ENCODE data around the gene KLF5. TPM values are rescaled to one million over a fixed set of nuclear protein-coding genes. Genes with fewer than 3 reads are reported as not detected.
"Not testable (repeated sequence)": the region's sequence is repeated elsewhere in the genome, so short reads cannot be mapped to it uniquely, and the experiment has no call there.

The KLF5 gene
- total and polyA plus RNA-seq, 4 experiments from 2014 or later = 0.83 to 5.4 (median 4.2) TPM

- Mint-ChIP-seq H3K36me3 (no peaks in the 10 kb centered on the region), H3K27ac (no peak overlapping the region), H3K27me3 (no peaks in the 10 kb centered on the region), H3K9me3 (no peaks in the 10 kb centered on the region), H3K4me3 (no peak overlapping the region), H3K4me1 (no peaks in the 10 kb centered on the region)
- POLR2A ChIA-PET (ENCODE audit: partially characterized antibody) = no interaction called here
- intact Hi-C loops (cut with micrococcal nuclease) = no loop called here
- no peak for DNase-seq
- H3K4me3 ChIP-seq (ENCODE audit: low read length in 2 of 2) = no peak overlapping the region
- CTCF ChIA-PET (ENCODE audit: partially characterized antibody) = no interaction called here
- H3K27me3 ChIP-seq (ENCODE audit: insufficient read depth, low read length) = no peaks in the 10 kb centered on the region
- H3K4me1 ChIP-seq (ENCODE audit: insufficient read depth, low read length) = no peaks in the 10 kb centered on the region
- H3K9me3 ChIP-seq (ENCODE audit: control insufficient read depth in 1 of 2, low read length in 2 of 2) = no peaks in the 10 kb centered on the region
- no peaks in the 10 kb centered on the region for H3K36me3 ChIP-seq (ENCODE audit: insufficient read depth, low read length)
- H3K27ac ChIP-seq (ENCODE audit: low read depth, low read length) = no peak overlapping the region
Measured at GRCh38 chr13:73036566-73036965, 22.2 kb upstream of the KLF5 start.

- H3K9me3 Mint-ChIP-seq = no peaks in the 10 kb centered on the region
- intact Hi-C loops (cut with micrococcal nuclease) = no loop called here
- Histone ChIP-seq H3K4me3 (ENCODE audit: low read length in 2 of 2) (no peak overlapping the region), H3K9me3 (ENCODE audit: control insufficient read depth in 1 of 2, low read length in 2 of 2) (no peaks in the 10 kb centered on the region), H3K27ac (ENCODE audit: low read depth, low read length) (no peak overlapping the region), H3K4me1 (ENCODE audit: insufficient read depth, low read length) (no peaks in the 10 kb centered on the region), H3K27me3 (ENCODE audit: insufficient read depth, low read length) (no peaks in the 10 kb centered on the region), H3K36me3 (ENCODE audit: insufficient read depth, low read length) (no peaks in the 10 kb centered on the region)
- POLR2A ChIA-PET (ENCODE audit: partially characterized antibody) = no interaction called here
- no peak for DNase-seq
- H3K36me3 Mint-ChIP-seq = no peaks in the 10 kb centered on the region
- no peaks in the 10 kb centered on the region for H3K27me3 Mint-ChIP-seq
- CTCF ChIA-PET (ENCODE audit: partially characterized antibody) = no interaction called here
- no peak overlapping the region for H3K27ac Mint-ChIP-seq
- H3K4me1 Mint-ChIP-seq = no peaks in the 10 kb centered on the region
- no peak overlapping the region for H3K4me3 Mint-ChIP-seq
Measured at GRCh38 chr13:73038064-73038463, 20.7 kb upstream of the KLF5 start.

- Mint-ChIP-seq H3K9me3 (no peaks in the 10 kb centered on the region), H3K36me3 (no peaks in the 10 kb centered on the region), H3K27ac (peak overlapping the region in 1 of 7 donors; percentile 5), H3K27me3 (no peaks in the 10 kb centered on the region), H3K4me3 (no peak overlapping the region), H3K4me1 (no peaks in the 10 kb centered on the region)
- Histone ChIP-seq H3K27me3 (ENCODE audit: insufficient read depth, low read length) (no peaks in the 10 kb centered on the region), H3K4me3 (ENCODE audit: low read length in 2 of 2) (no peak overlapping the region), H3K4me1 (ENCODE audit: insufficient read depth, low read length) (no peaks in the 10 kb centered on the region), H3K36me3 (ENCODE audit: insufficient read depth, low read length) (no peaks in the 10 kb centered on the region), H3K9me3 (ENCODE audit: control insufficient read depth in 1 of 2, low read length in 2 of 2) (no peaks in the 10 kb centered on the region), H3K27ac (ENCODE audit: low read depth, low read length) (no peak overlapping the region)
- DNase-seq = no peak
- POLR2A ChIA-PET (ENCODE audit: partially characterized antibody) = interaction anchor here (1.0 kb wide), 1 partner anchor 19 kb away, joined by 3 read pairs; the partner anchor contains the start of gene KLF5
- CTCF ChIA-PET (ENCODE audit: partially characterized antibody) = no interaction called here
- intact Hi-C loops (cut with micrococcal nuclease) = no loop called here
Measured at GRCh38 chr13:73039201-73040108, 19.4 kb upstream of the KLF5 start.

- Mint-ChIP-seq H3K27me3 (no peaks in the 10 kb centered on the region), H3K4me1 (no peaks in the 10 kb centered on the region), H3K9me3 (no peaks in the 10 kb centered on the region), H3K27ac (no peak overlapping the region), H3K4me3 (no peak overlapping the region), H3K36me3 (no peaks in the 10 kb centered on the region)
- H3K4me3 ChIP-seq (ENCODE audit: low read length in 2 of 2) = no peak overlapping the region
- ChIA-PET CTCF (ENCODE audit: partially characterized antibody) (no interaction called here), POLR2A (ENCODE audit: partially characterized antibody) (no interaction called here)
- no peaks in the 10 kb centered on the region for H3K4me1 ChIP-seq (ENCODE audit: insufficient read depth, low read length)
- no peaks in the 10 kb centered on the region for H3K36me3 ChIP-seq (ENCODE audit: insufficient read depth, low read length)
- no peaks in the 10 kb centered on the region for H3K27me3 ChIP-seq (ENCODE audit: insufficient read depth, low read length)
- intact Hi-C loops (cut with micrococcal nuclease) = no loop called here
- no peak overlapping the region for H3K27ac ChIP-seq (ENCODE audit: low read depth, low read length)
- no peaks in the 10 kb centered on the region for H3K9me3 ChIP-seq (ENCODE audit: control insufficient read depth in 1 of 2, low read length in 2 of 2)
- DNase-seq = no peak
Measured at GRCh38 chr13:73040484-73040883, 18.3 kb upstream of the KLF5 start.

- H3K9me3 ChIP-seq (ENCODE audit: control insufficient read depth in 1 of 2, low read length in 2 of 2) = no peaks in the 10 kb centered on the region
- H3K36me3 ChIP-seq (ENCODE audit: insufficient read depth, low read length) = no peaks in the 10 kb centered on the region
- Mint-ChIP-seq H3K27ac (no peak overlapping the region), H3K9me3 (no peaks in the 10 kb centered on the region), H3K4me1 (no peaks in the 10 kb centered on the region), H3K36me3 (no peaks in the 10 kb centered on the region), H3K4me3 (no peak overlapping the region), H3K27me3 (no peaks in the 10 kb centered on the region)
- no peak for DNase-seq
- intact Hi-C loops (cut with micrococcal nuclease) = no loop called here
- H3K4me1 ChIP-seq (ENCODE audit: insufficient read depth, low read length) = no peaks in the 10 kb centered on the region
- CTCF ChIA-PET (ENCODE audit: partially characterized antibody) = no interaction called here
- POLR2A ChIA-PET (ENCODE audit: partially characterized antibody) = no interaction called here
- H3K27me3 ChIP-seq (ENCODE audit: insufficient read depth, low read length) = no peaks in the 10 kb centered on the region
- no peak overlapping the region for H3K4me3 ChIP-seq (ENCODE audit: low read length in 2 of 2)
- H3K27ac ChIP-seq (ENCODE audit: low read depth, low read length) = no peak overlapping the region
Measured at GRCh38 chr13:73040968-73041596, 17.7 kb upstream of the KLF5 start.

- H3K27me3 Mint-ChIP-seq = no peaks in the 10 kb centered on the region
- no peaks in the 10 kb centered on the region for H3K36me3 Mint-ChIP-seq
- no peaks in the 10 kb centered on the region for H3K4me1 Mint-ChIP-seq
- ChIA-PET POLR2A (ENCODE audit: partially characterized antibody) (no interaction called here), CTCF (ENCODE audit: partially characterized antibody) (no interaction called here)
- no peaks in the 10 kb centered on the region for H3K9me3 ChIP-seq (ENCODE audit: control insufficient read depth in 1 of 2, low read length in 2 of 2)
- no peak overlapping the region for H3K27ac Mint-ChIP-seq
- no peak overlapping the region for H3K4me3 Mint-ChIP-seq
- H3K4me1 ChIP-seq (ENCODE audit: insufficient read depth, low read length) = no peaks in the 10 kb centered on the region
- no peaks in the 10 kb centered on the region for H3K27me3 ChIP-seq (ENCODE audit: insufficient read depth, low read length)
- intact Hi-C loops (cut with micrococcal nuclease) = no loop called here
- H3K27ac ChIP-seq (ENCODE audit: low read depth, low read length) = no peak overlapping the region
- H3K9me3 Mint-ChIP-seq = no peaks in the 10 kb centered on the region
- H3K36me3 ChIP-seq (ENCODE audit: insufficient read depth, low read length) = no peaks in the 10 kb centered on the region
- no peak for DNase-seq
- H3K4me3 ChIP-seq (ENCODE audit: low read length in 2 of 2) = no peak overlapping the region
Measured at GRCh38 chr13:73045031-73045430, 13.8 kb upstream of the KLF5 start.

GRCh38 chr13:73048615-73049014, 10.2 kb upstream of the KLF5 start:
- H3K4me3 ChIP-seq (ENCODE audit: low read length in 2 of 2); H3K4me1 Mint-ChIP-seq; H3K27ac ChIP-seq (ENCODE audit: low read depth, low read length); intact Hi-C loops (cut with micrococcal nuclease); H3K27me3 ChIP-seq (ENCODE audit: insufficient read depth, low read length); H3K27me3 Mint-ChIP-seq; H3K4me1 ChIP-seq (ENCODE audit: insufficient read depth, low read length); CTCF ChIA-PET (ENCODE audit: partially characterized antibody); H3K36me3 ChIP-seq (ENCODE audit: insufficient read depth, low read length); H3K9me3 Mint-ChIP-seq; H3K36me3 Mint-ChIP-seq; H3K9me3 ChIP-seq (ENCODE audit: control insufficient read depth in 1 of 2, low read length in 2 of 2); DNase-seq; POLR2A ChIA-PET (ENCODE audit: partially characterized antibody); H3K27ac Mint-ChIP-seq; H3K4me3 Mint-ChIP-seq: not testable (repeated sequence)

Data from CD4-positive, alpha-beta memory T cell (primary cell).